HepG2 (cell line): ENCODE measurements around the gene KCNMA1. TPM values are rescaled to one million over a fixed set of nuclear protein-coding genes. Genes with fewer than 3 reads are reported as not detected.

Experiments
- ATAC-seq: fragments of 200-7000 bp; cut with Tn5 transposase; 3 replicates; pipeline ENCODE4 v1.9.1; 2020; ENCODE audit warnings: mild to moderate bottlenecking, moderate library complexity
- BruUV-seq: library from RNA; stranded (reverse); fragments of 400-500 nt; replicated peaks from 2 replicates; lab custom pipeline; 2021; lab: Mats Ljungman, UMichigan
- CTCF ChIA-PET: fragments of 300-600 bp; formaldehyde crosslinking; extraction: SDS; loops from one replicate; lab custom pipeline; 2021; ENCODE audit warnings: low total read pairs, inconsistent platforms, low intra/inter-chr PET ratio; lab: Yijun Ruan, JAX
- POLR2A ChIA-PET: fragments of 350-600 bp; sonication (Branson Sonifier 250); formaldehyde crosslinking; loops from one replicate; lab custom pipeline; 2020; ENCODE audit warnings: antibody characterized with exemption, inconsistent platforms; lab: Yijun Ruan, JAX
- DNase-seq: peaks from one replicate; pipeline ENCODE4 v3.0.0-alpha.2; 2015; ENCODE audit warnings: low spot score
- FAIRE-seq: peaks from 3 replicates; lab custom pipeline; 2011; peaks lifted over from hg19 to GRCh38; lab: Jason Lieb, UNC
- H2AFZ ChIP-seq: one replicate; pipeline ENCODE4 v1.6.1; 2011; ENCODE audit warnings: low read length, inconsistent platforms
- H3K27ac ChIP-seq: fragments of 300-600 bp; 3 replicates; pipeline ENCODE4 v1.8.0; 2011; ENCODE audit warnings: mixed run types, mild to moderate bottlenecking, mixed read lengths, low read length, inconsistent platforms; ENCODE audit not compliant: insufficient read depth; ENCODE audit errors: extremely low read length
- H3K27me3 ChIP-seq, 2 experiments: fragments of 200-600 bp in 1 of 2; 2 replicates in 1 of 2; 3 replicates in 1 of 2; pipeline versions ENCODE4 v1.6.0 to v1.8.0; 2011; ENCODE audit warnings: low read length in 2 of 2, mild to moderate bottlenecking in 2 of 2, moderate library complexity in 2 of 2, inconsistent platforms in 1 of 2; ENCODE audit not compliant: insufficient read depth in 2 of 2, control insufficient read depth in 1 of 2
- H3K36me3 ChIP-seq, 2 experiments: fragments of 200-600 bp in 1 of 2; replicated peaks in 1 of 2; 2 replicates in 1 of 2; 3 replicates in 1 of 2; pipeline versions ENCODE4 v1.5.1 to v1.8.0; 2011; ENCODE audit warnings: low read length in 2 of 2, inconsistent platforms in 1 of 2; ENCODE audit not compliant: insufficient read depth in 2 of 2, control insufficient read depth in 1 of 2
- H3K4me1 ChIP-seq: 2 replicates; pipeline ENCODE4 v1.5.1; 2012; ENCODE audit warnings: low read length, inconsistent platforms; ENCODE audit not compliant: insufficient read depth
- H3K4me2 ChIP-seq: 2 replicates; pipeline ENCODE4 v1.6.0; 2011; ENCODE audit warnings: low read depth, low read length, inconsistent platforms
- H3K4me3 ChIP-seq, 3 experiments: fragments of 200-600 bp in 1 of 3; sonication (generic), shearing (Covaris generic) in 1 of 3; replicated peaks in 1 of 3; 2 replicates each; pipeline ENCODE4 v1.5.1; 2011 to 2016; ENCODE audit warnings: low read length in 3 of 3, inconsistent platforms in 2 of 3, low read depth in 2 of 3, mild to moderate bottlenecking in 2 of 3, control low read depth in 1 of 3, mixed read lengths in 1 of 3; ENCODE audit not compliant: insufficient read depth in 1 of 3
- H3K79me2 ChIP-seq: one replicate; pipeline ENCODE4 v1.6.1; 2011; ENCODE audit warnings: low read length, inconsistent platforms; ENCODE audit not compliant: insufficient read depth
- H3K9ac ChIP-seq: 2 replicates; pipeline ENCODE4 v1.6.0; 2011; ENCODE audit warnings: mild to moderate bottlenecking, low read depth, low read length, inconsistent platforms; ENCODE audit not compliant: insufficient read depth
- H3K9me3 ChIP-seq: 2 replicates; pipeline ENCODE4 v1.5.1; 2012; ENCODE audit warnings: mild to moderate bottlenecking, low read length
- H4K20me1 ChIP-seq: 2 replicates; pipeline ENCODE4 v1.6.0; 2011; ENCODE audit warnings: inconsistent platforms, mild to moderate bottlenecking, low read length, moderate library complexity; ENCODE audit not compliant: insufficient read depth
- BRD4 ChIP-seq: sonication (generic); formaldehyde crosslinking; IDR thresholded peaks from 2 replicates; pipeline ENCODE4 v1.4.0; 2020; ENCODE audit warnings: missing genetic modification reagents
- CENPX ChIP-seq: sonication (generic); formaldehyde crosslinking; IDR thresholded peaks from 2 replicates; pipeline ENCODE4 v1.9.0; 2021; ENCODE audit warnings: mild to moderate bottlenecking, missing genetic modification reagents, moderate library complexity
- DMAP1 ChIP-seq: IDR thresholded peaks from 2 replicates; pipeline ENCODE4 v1.6.1; 2016
- ESRRA ChIP-seq: sonication (generic); formaldehyde crosslinking; IDR thresholded peaks from 2 replicates; pipeline ENCODE4 v1.5.1; 2020; ENCODE audit warnings: mild to moderate bottlenecking, low read depth, missing genetic modification reagents
- GPN1 ChIP-seq: sonication (generic); formaldehyde crosslinking; IDR thresholded peaks from 2 replicates; pipeline ENCODE4 v1.5.1; 2020; ENCODE audit warnings: missing genetic modification reagents, borderline replicate concordance
- NCOA1 ChIP-seq: sonication (generic); formaldehyde crosslinking; IDR thresholded peaks from 2 replicates; pipeline ENCODE4 v1.9.0; 2021; ENCODE audit warnings: missing genetic modification reagents
- RELA ChIP-seq: sonication (generic); formaldehyde crosslinking; IDR thresholded peaks from 2 replicates; pipeline ENCODE4 v1.4.0; 2020; ENCODE audit warnings: missing genetic modification reagents
- RFX3 ChIP-seq: IDR thresholded peaks from 2 replicates; pipeline ENCODE4 v1.6.1; 2016; ENCODE audit warnings: missing biosample characterization, missing genetic modification reagents
- SMAD9 ChIP-seq: sonication (generic); formaldehyde crosslinking; IDR thresholded peaks from 2 replicates; pipeline ENCODE4 v1.5.1; 2020; ENCODE audit warnings: mild to moderate bottlenecking, missing genetic modification reagents
- ZNF263 ChIP-seq: sonication (generic); formaldehyde crosslinking; IDR thresholded peaks from 2 replicates; pipeline ENCODE4 v1.4.0; 2020; ENCODE audit warnings: missing genetic modification reagents
- ZNF350 ChIP-seq: sonication (generic); formaldehyde crosslinking; IDR thresholded peaks from 2 replicates; pipeline ENCODE4 v1.4.0; 2020; ENCODE audit warnings: mild to moderate bottlenecking, low read depth, missing genetic modification reagents, borderline replicate concordance
- ZNF572 ChIP-seq: sonication (generic); formaldehyde crosslinking; IDR thresholded peaks from 2 replicates; pipeline ENCODE4 v1.5.1; 2020; ENCODE audit warnings: mild to moderate bottlenecking, missing genetic modification reagents
- ZNF607 ChIP-seq: sonication (generic); formaldehyde crosslinking; IDR thresholded peaks from 2 replicates; pipeline ENCODE4 v1.5.1; 2020; ENCODE audit warnings: missing genetic modification reagents, mild to moderate bottlenecking, borderline replicate concordance
- ZNF619 ChIP-seq: sonication (generic); formaldehyde crosslinking; IDR thresholded peaks from 2 replicates; pipeline ENCODE4 v1.4.0; 2020; ENCODE audit warnings: mild to moderate bottlenecking, missing genetic modification reagents
- ZNF772 ChIP-seq: sonication (generic); formaldehyde crosslinking; IDR thresholded peaks from 2 replicates; pipeline ENCODE4 v1.5.0; 2020; ENCODE audit warnings: mild to moderate bottlenecking, missing genetic modification reagents
- WGBS: methylation state at CpG from one replicate; pipeline ENCODE4 v1.1.6; 2017; ENCODE audit warnings: low lambda C conversion rate; 5-methylcytosine and 5-hydroxymethylcytosine counted together
- in situ Hi-C: cut with HindIII; loops from 2 replicates; pipeline ENCODE4 v1.10.0; 2017; ENCODE audit warnings: low pct_unique_long_range_greater_than_20kb; ENCODE audit not compliant: extremely low pct_ligation_motif_present
- intact Hi-C: fragments of 100-400 bp; cut with micrococcal nuclease; formaldehyde crosslinking; loops from one replicate; pipeline ENCODE4 v1.10.0; 2022; ENCODE audit not compliant: unreplicated experiment
- polyA plus RNA-seq, 8 experiments: library from polyadenylated mRNA; depleted of rRNA in 3 of 8; stranded (reverse) in 7 of 8; unstranded in 1 of 8; fragments of >200 nt; fragmentation: Illumina TruSeq in 4 of 8; extraction: Trizol in 4 of 8; gene quantifications; 2 replicates each; pipeline versions ENCODE4 v1.2.1 to v1.2.3, GENCODE V29; 2011 to 2016; ENCODE audit warnings: low read depth in 4 of 8, missing spikeins in 1 of 8, mixed read lengths in 1 of 8; ENCODE audit not compliant: insufficient read depth in 1 of 8
- total RNA-seq, 5 experiments: library from RNA; depleted of rRNA; stranded (reverse); fragments of >200 nt; fragmentation: Illumina TruSeq; extraction: Trizol; gene quantifications; 2 replicates each; pipeline ENCODE4 v1.2.3, GENCODE V29; 2016; ENCODE audit warnings: low read depth in 1 of 5
- TF ChIP-seq, protein P1 (sequence below): sonication (generic); formaldehyde crosslinking; IDR thresholded peaks from 2 replicates; pipeline ENCODE4 v1.5.1; 2020; ENCODE audit warnings: missing genetic modification reagents, mild to moderate bottlenecking, borderline replicate concordance
- TF ChIP-seq, protein P2 (sequence below): sonication (generic); formaldehyde crosslinking; IDR thresholded peaks from 2 replicates; pipeline ENCODE4 v1.5.1; 2020; ENCODE audit warnings: mild to moderate bottlenecking, moderate library complexity, missing genetic modification reagents
- TF ChIP-seq, protein P3 (sequence below): sonication (generic); formaldehyde crosslinking; IDR thresholded peaks from 2 replicates; pipeline ENCODE4 v1.4.0; 2020; ENCODE audit warnings: mild to moderate bottlenecking, missing genetic modification reagents

Gene KCNMA1
- total and polyA plus RNA-seq, 2 of the 13 experiments (the other 11 are each of a cell fraction or from before 2014, with no cell fraction given), result 0.02 TPM; not detected in 1

DNA sequence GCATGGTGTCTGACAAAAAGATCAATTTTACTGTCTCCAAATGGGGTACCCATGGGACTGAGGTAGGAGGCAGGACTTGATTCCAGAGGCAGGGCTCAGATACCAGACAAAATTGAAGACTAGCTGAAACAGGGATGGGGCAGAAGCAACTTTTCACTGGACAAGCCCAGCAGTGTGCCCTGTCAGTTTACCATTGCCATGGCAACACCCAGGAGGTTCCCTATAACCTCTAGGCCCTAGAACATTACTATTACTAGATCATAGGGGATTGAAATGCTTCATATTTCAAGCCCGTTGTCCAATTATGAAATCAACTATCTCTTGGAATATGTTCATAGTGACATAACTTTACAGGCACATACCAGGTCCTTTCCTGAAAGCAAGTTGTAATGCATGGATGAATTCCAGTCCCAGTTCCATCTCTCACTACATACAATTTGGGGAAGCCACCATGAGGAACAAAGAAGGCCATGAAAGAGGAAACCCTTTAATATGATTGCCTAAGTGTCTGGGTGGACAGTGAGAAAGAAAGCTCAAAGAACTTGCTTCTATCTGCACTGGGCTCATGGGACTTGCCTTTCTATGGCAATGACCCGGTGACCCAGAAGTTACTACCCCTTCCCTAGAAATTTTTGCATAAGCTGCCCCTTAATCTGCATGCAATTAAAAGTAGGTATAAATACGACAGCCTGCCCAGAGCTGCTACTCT, 557.9 kb downstream of the KCNMA1 start:
- no peaks in the 10 kb centered on the region for H3K9me3 ChIP-seq
- DNase-seq (no peak), ATAC-seq (no peak), FAIRE-seq (no peak)
- H3K36me3 ChIP-seq, result no peaks in the 10 kb centered on the region
- in situ Hi-C loops, result no loop called here
- TF ChIP-seq SMAD9, result no peak
- TF ChIP-seq ZNF350 (CRISPR knock-in tag), result no peak
- no peak for TF ChIP-seq RELA
- TF ChIP-seq, protein P1, sequence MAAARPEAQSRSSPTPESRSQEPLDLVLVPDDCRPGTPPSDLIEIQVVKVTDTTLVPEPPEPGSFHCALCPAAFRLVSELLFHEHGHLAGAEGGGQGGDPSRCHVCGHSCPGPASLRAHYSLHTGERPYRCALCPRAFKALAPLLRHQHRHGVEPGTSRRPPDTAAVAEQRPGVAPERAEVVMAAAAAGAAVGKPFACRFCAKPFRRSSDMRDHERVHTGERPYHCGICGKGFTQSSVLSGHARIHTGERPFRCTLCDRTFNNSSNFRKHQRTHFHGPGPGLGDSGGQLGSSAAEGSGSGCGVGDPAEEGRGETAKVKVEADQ (CRISPR knock-in tag), result no peak
- TF ChIP-seq, protein P2, sequence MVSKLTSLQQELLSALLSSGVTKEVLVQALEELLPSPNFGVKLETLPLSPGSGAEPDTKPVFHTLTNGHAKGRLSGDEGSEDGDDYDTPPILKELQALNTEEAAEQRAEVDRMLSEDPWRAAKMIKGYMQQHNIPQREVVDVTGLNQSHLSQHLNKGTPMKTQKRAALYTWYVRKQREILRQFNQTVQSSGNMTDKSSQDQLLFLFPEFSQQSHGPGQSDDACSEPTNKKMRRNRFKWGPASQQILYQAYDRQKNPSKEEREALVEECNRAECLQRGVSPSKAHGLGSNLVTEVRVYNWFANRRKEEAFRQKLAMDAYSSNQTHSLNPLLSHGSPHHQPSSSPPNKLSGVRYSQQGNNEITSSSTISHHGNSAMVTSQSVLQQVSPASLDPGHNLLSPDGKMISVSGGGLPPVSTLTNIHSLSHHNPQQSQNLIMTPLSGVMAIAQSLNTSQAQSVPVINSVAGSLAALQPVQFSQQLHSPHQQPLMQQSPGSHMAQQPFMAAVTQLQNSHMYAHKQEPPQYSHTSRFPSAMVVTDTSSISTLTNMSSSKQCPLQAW (CRISPR knock-in tag), result no peak
- no peak for TF ChIP-seq RFX3
- TF ChIP-seq BRD4 (CRISPR knock-in tag), result no peak
- no peak for TF ChIP-seq ZNF772 (CRISPR knock-in tag)
- no peak for TF ChIP-seq NCOA1 (CRISPR knock-in tag)
- TF ChIP-seq CENPX (CRISPR knock-in tag), result no peak
- TF ChIP-seq ESRRA, result no peak
- TF ChIP-seq ZNF607, result no peak
- TF ChIP-seq GPN1 (CRISPR knock-in tag), result no peak
- TF ChIP-seq ZNF572 (CRISPR knock-in tag), result no peak
- TF ChIP-seq ZNF619 (CRISPR knock-in tag), result no peak
- TF ChIP-seq ZNF263, result no peak
- TF ChIP-seq, protein P3, sequence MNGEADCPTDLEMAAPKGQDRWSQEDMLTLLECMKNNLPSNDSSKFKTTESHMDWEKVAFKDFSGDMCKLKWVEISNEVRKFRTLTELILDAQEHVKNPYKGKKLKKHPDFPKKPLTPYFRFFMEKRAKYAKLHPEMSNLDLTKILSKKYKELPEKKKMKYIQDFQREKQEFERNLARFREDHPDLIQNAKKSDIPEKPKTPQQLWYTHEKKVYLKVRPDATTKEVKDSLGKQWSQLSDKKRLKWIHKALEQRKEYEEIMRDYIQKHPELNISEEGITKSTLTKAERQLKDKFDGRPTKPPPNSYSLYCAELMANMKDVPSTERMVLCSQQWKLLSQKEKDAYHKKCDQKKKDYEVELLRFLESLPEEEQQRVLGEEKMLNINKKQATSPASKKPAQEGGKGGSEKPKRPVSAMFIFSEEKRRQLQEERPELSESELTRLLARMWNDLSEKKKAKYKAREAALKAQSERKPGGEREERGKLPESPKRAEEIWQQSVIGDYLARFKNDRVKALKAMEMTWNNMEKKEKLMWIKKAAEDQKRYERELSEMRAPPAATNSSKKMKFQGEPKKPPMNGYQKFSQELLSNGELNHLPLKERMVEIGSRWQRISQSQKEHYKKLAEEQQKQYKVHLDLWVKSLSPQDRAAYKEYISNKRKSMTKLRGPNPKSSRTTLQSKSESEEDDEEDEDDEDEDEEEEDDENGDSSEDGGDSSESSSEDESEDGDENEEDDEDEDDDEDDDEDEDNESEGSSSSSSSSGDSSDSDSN, result no peak
- TF ChIP-seq DMAP1 (CRISPR knock-in tag), result no peak
- ChIA-PET POLR2A (no interaction called here), CTCF (no interaction called here)
- H3K27me3 ChIP-seq, result no peaks in the 10 kb centered on the region; a peak in 1 of 5 replicates
- H3K79me2 ChIP-seq, result no peaks in the 10 kb centered on the region
- H3K9ac ChIP-seq, result no peak overlapping the region
- no peaks in the 10 kb centered on the region for H4K20me1 ChIP-seq
- WGBS, result 10% methylated on average over 3 of the region's 3 CpGs
- no peaks in the 10 kb centered on the region for H3K4me1 ChIP-seq
- H2AFZ ChIP-seq, result no peak overlapping the region
- BruUV-seq, result no TSS peak
- H3K4me3 ChIP-seq, result no peak overlapping the region
- intact Hi-C loops, result no loop called here
- no peak overlapping the region for H3K4me2 ChIP-seq
- no peak overlapping the region for H3K27ac ChIP-seq
